Adrenal gland (tissue), 12 donors: ENCODE data around the gene BCL11B. TPM values are rescaled to one million over a fixed set of nuclear protein-coding genes. Genes with fewer than 3 reads are reported as not detected.

ENCODE experiments used
- DNase-seq, 7 donors: peaks; one replicate each; pipeline ENCODE4 v3.0.0-alpha.2; 2019 to 2020
- H3K27ac ChIP-seq, 5 donors: fragments of 200-600 bp; sonication (generic) in 4 of 5; 1 replicate in 3 of 5; 2 replicates in 2 of 5; pipeline versions ENCODE4 v1.5.1 to v1.8.0; 2016 to 2020; ENCODE audit warnings: mild to moderate bottlenecking in 1 of 5
- H3K27me3 ChIP-seq: fragments of 200-600 bp; 2 replicates; pipeline ENCODE4 v1.8.0; 2021
- H3K36me3 ChIP-seq, 2 donors: fragments of 200-600 bp; replicated peaks in 1 of 2; 1 replicate in 1 of 2; 2 replicates in 1 of 2; pipeline versions ENCODE4 v1.5.1 to v1.8.0; 2018 to 2022
- H3K4me1 ChIP-seq, 2 donors: fragments of 200-600 bp; replicated peaks in 1 of 2; 1 replicate in 1 of 2; 2 replicates in 1 of 2; pipeline versions ENCODE4 v1.5.1 to v1.8.0; 2018 to 2021
- H3K4me3 ChIP-seq, 4 donors: fragments of 200-600 bp; sonication (generic) in 3 of 4; one replicate each; pipeline ENCODE4 v1.5.1; 2016 to 2018
- H3K9me3 ChIP-seq, 3 donors: fragments of 200-600 bp; sonication (generic) in 1 of 3; replicated peaks in 1 of 3; 1 replicate in 2 of 3; 2 replicates in 1 of 3; pipeline versions ENCODE4 v1.5.1 to v1.8.0; 2016 to 2021
- CTCF ChIP-seq, 6 experiments: fragments of 450-650 bp in 4 of 6; fragments of 200-600 bp in 2 of 6; sonication (generic) in 1 of 6; IDR thresholded peaks; 1 replicate in 5 of 6; 2 replicates in 1 of 6; pipeline versions ENCODE4 v1.5.1 to v1.8.0; 2016 to 2021; ENCODE audit warnings: antibody characterized with exemption in 6 of 6, mild to moderate bottlenecking in 2 of 6, moderate library complexity in 1 of 6
- POLR2A ChIP-seq, 2 donors: fragments of 450-650 bp; IDR thresholded peaks; one replicate each; pipeline ENCODE4 v1.6.1; 2017; ENCODE audit warnings: antibody characterized with exemption in 2 of 2, mild to moderate bottlenecking in 2 of 2, moderate library complexity in 1 of 2
- WGBS, 4 donors: extraction: QIAGEN DNeasy Blood & Tissue Kit in 2 of 4; methylation state at CpG; one replicate each; pipeline versions ENCODE4 v1.1.5 to v1.1.7; 2013 to 2017; 5-methylcytosine and 5-hydroxymethylcytosine counted together
- intact Hi-C, 2 donors: fragments of 100-400 bp; cut with DNase I; formaldehyde crosslinking; loops; one replicate each; pipeline versions ENCODE4 v1.14.1 to v1.15.0; 2022 to 2023
- polyA plus RNA-seq, 3 donors: library from polyadenylated mRNA; stranded (reverse); fragments of 200-250 nt in 2 of 3; fragments of 350-450 nt in 1 of 3; fragmentation: Illumina TruSeq in 1 of 3; extraction: RNeasy Lipid Tissue Mini Kit (QIAGEN cat#74804) in 1 of 3; gene quantifications; one replicate each; pipeline ENCODE4 v1.2.3, GENCODE V29; 2013 to 2014
- total RNA-seq, 9 donors: library from RNA; depleted of rRNA in 4 of 9; stranded (reverse); fragments of >200 nt in 4 of 9; fragments of 120-200 nt in 1 of 9; fragmentation: NEBNext Ultra II Directional in 1 of 9; extraction: Animal tissue kit (Norgen Biotek cat#: 25700) in 1 of 9; gene quantifications; one replicate each; pipeline versions ENCODE4 v1.1.0 to v1.2.4, GENCODE V29; 2013 to 2023
- donor health status: healthy with polysubstance abuse.
- donor health status: Bipolar disorder and iron deficiency.
- donor health status: DM: yes; HTN: yes; CAD: no.
- donor health status: DM: no; HTN: no; CAD: no.
- donor health status: DM: no; HTN: no; CAD: no.
- donor health status: DM: yes; HTN: yes; CAD: no.

BCL11B gene
- total and polyA plus RNA-seq, 12 donors: 0.24 to 3.2 (median 0.54) TPM

GRCh38 chr14:99320105-99320572 is 48.1 kb upstream of the BCL11B start:
- H3K27me3 ChIP-seq: no peaks in the 10 kb centered on the region
- 6 to 18% (median 16%) methylated on average over 9 to 23 of the region's 23 CpGs for WGBS, 4 donors
- no peaks in the 10 kb centered on the region for H3K4me1 ChIP-seq
- DNase-seq: peak in 6 of 7 donors; percentile 20 to 41 (median 30)
- no peak overlapping the region for H3K4me3 ChIP-seq
- H3K9me3 ChIP-seq: no peaks in the 10 kb centered on the region
- TF ChIP-seq POLR2A (IDR thresholded peaks at IDR 0.05): no peak
- TF ChIP-seq CTCF (IDR thresholded peaks at IDR 0.05): peak; percentile 34 to 60 (median 47)
- no peaks in the 10 kb centered on the region for H3K36me3 ChIP-seq
- intact Hi-C loops: no loop called here
- no peak overlapping the region for H3K27ac ChIP-seq

GRCh38 chr14:99318959-99319295 is 46.9 kb upstream of the BCL11B start:
- Histone ChIP-seq H3K4me3 (no peak overlapping the region), H3K36me3 (no peaks in the 10 kb centered on the region), H3K9me3 (no peaks in the 10 kb centered on the region), H3K4me1 (no peaks in the 10 kb centered on the region), H3K27ac (no peak overlapping the region), H3K27me3 (no peaks in the 10 kb centered on the region)
- 59 to 71% (median 64%) methylated on average over 5 to 6 of the region's 6 CpGs for WGBS, 4 donors
- TF ChIP-seq CTCF (IDR thresholded peaks at IDR 0.05) (no peak), POLR2A (IDR thresholded peaks at IDR 0.05) (no peak)
- intact Hi-C loops: no loop called here
- DNase-seq: no peak

GRCh38 chr14:99318091-99318958 is 46.3 kb upstream of the BCL11B start:
- H3K27me3 ChIP-seq: no peaks in the 10 kb centered on the region
- H3K27ac ChIP-seq: no peak overlapping the region
- H3K4me1 ChIP-seq: no peaks in the 10 kb centered on the region
- no peaks in the 10 kb centered on the region for H3K36me3 ChIP-seq
- no peaks in the 10 kb centered on the region for H3K9me3 ChIP-seq
- 54 to 77% (median 67%) methylated on average over 7 to 13 of the region's 13 CpGs for WGBS, 4 donors
- no peak for DNase-seq
- no peak overlapping the region for H3K4me3 ChIP-seq
- intact Hi-C loops: no loop called here
- TF ChIP-seq CTCF (IDR thresholded peaks at IDR 0.05) (no peak), POLR2A (IDR thresholded peaks at IDR 0.05) (no peak)

GRCh38 chr14:99317231-99318090 is 45.5 kb upstream of the BCL11B start:
- DNase-seq: no peak
- 69 to 82% (median 74%) methylated on average over 6 to 9 of the region's 9 CpGs for WGBS, 4 donors
- intact Hi-C loops: no loop called here

More at GRCh38 chr14:99317231-99318090, 45.5 kb upstream of the BCL11B start:
- Histone ChIP-seq H3K4me3 (no peak overlapping the region), H3K27ac (no peak overlapping the region), H3K9me3 (no peaks in the 10 kb centered on the region), H3K36me3 (no peaks in the 10 kb centered on the region), H3K27me3 (no peaks in the 10 kb centered on the region), H3K4me1 (no peaks in the 10 kb centered on the region)
- no peak for TF ChIP-seq CTCF (IDR thresholded peaks at IDR 0.05)
- TF ChIP-seq POLR2A (IDR thresholded peaks at IDR 0.05): no peak
